Thymus (tissue), 11 donors: ENCODE data around the gene MROH2B. TPM values are rescaled to one million over a fixed set of nuclear protein-coding genes. Genes with fewer than 3 reads are reported as not detected.

Source experiments
- DNase-seq, 9 donors: peaks; one replicate each; pipeline ENCODE4 v3.0.0-alpha.2; 2013; ENCODE audit warnings: low spot score in 9 of 9, low read depth in 6 of 9, missing footprints in 1 of 9
- H3K27ac ChIP-seq, 2 donors: one replicate each; pipeline ENCODE4 v1.5.1; 2013; ENCODE audit warnings: control low read depth in 1 of 2, low read depth in 1 of 2, low read length in 1 of 2, mild to moderate bottlenecking in 1 of 2, moderate library complexity in 1 of 2
- H3K27me3 ChIP-seq, 2 donors: one replicate each; pipeline ENCODE4 v1.5.1; 2013; ENCODE audit warnings: low read length in 1 of 2; ENCODE audit not compliant: control insufficient read depth in 2 of 2, insufficient read depth in 1 of 2
- H3K36me3 ChIP-seq, 2 donors: one replicate each; pipeline ENCODE4 v1.5.1; 2013; ENCODE audit warnings: low read length in 1 of 2, mild to moderate bottlenecking in 1 of 2, moderate library complexity in 1 of 2; ENCODE audit not compliant: control insufficient read depth in 2 of 2, insufficient read depth in 2 of 2
- H3K4me1 ChIP-seq, 2 donors: one replicate each; pipeline ENCODE4 v1.5.1; 2013; ENCODE audit warnings: low read length in 2 of 2; ENCODE audit not compliant: control insufficient read depth in 2 of 2, insufficient read depth in 2 of 2
- H3K4me3 ChIP-seq, 2 donors: one replicate each; pipeline ENCODE4 v1.5.1; 2013; ENCODE audit warnings: low read length in 2 of 2, control low read depth in 1 of 2, mild to moderate bottlenecking in 1 of 2
- H3K9me3 ChIP-seq, 2 donors: one replicate each; pipeline ENCODE4 v1.5.1; 2013; ENCODE audit warnings: low read length in 1 of 2, mild to moderate bottlenecking in 1 of 2; ENCODE audit not compliant: control insufficient read depth in 2 of 2, insufficient read depth in 1 of 2
- WGBS: extraction: QIAGEN DNeasy Blood & Tissue Kit; methylation state at CpG from one replicate; pipeline ENCODE4 v1.1.7; 2013; 5-methylcytosine and 5-hydroxymethylcytosine counted together
- polyA plus RNA-seq: library from polyadenylated mRNA; stranded (reverse); fragments of 200-250 nt; gene quantifications from one replicate; pipeline ENCODE4 v1.2.3, GENCODE V29; 2013
- total RNA-seq: library from RNA; stranded (reverse); fragments of 120-200 nt; gene quantifications from one replicate; pipeline ENCODE4 v1.2.4, GENCODE V29; 2013
- donor health status: healthy.

The MROH2B gene
- total and polyA plus RNA-seq, 2 donors, result 0.05 to 0.09 TPM

DNA sequence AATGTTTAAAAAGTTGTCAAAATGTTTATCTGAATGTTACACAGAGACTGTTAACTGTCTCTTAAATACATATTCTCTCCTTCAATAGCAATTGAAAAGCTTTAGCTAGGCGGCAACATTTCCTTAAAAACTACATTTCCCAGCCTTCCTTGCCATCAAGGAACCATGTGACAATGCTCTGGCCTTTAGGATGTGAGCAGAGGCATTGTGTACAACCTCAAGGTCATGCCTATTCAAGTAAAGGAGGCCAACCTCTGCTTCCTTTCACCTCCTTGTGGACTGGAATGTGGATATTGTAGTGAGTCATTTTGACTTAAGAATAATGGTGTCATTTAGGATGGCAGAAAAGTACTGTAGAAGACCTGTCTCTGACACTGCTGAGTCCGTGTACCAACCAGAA, 23.7 kb upstream of the MROH2B start:
- Histone ChIP-seq H3K27ac (no peak overlapping the region), H3K9me3 (no peaks in the 10 kb centered on the region), H3K27me3 (no peaks in the 10 kb centered on the region), H3K36me3 (no peaks in the 10 kb centered on the region), H3K4me3 (no peak overlapping the region), H3K4me1 (no peaks in the 10 kb centered on the region)
- no peak for DNase-seq
- WGBS, result 89% methylated on average over 2 of the region's 2 CpGs

DNA sequence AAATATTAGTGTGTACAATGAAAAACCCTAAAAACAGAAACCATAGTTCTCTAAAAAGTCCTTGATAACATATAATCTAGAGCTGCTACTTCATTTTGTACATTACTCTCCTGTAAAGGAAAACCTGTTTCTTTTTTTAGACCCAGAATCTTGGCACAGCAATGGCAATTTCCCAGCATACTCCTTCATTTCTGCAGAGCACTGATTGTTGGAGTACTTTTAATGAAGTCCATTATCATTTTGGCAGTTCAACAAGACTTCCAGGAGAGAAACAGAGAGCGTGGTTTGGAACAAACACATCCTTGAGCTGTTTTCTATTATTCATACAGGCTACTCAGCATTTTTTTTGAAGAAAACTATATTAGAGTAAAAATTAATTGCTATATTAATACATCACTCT, 22.7 kb upstream of the MROH2B start:
- DNase-seq, result no peak
- WGBS, result 74% methylated on average over 1 of the region's 1 CpG
- no peaks in the 10 kb centered on the region for H3K4me1 ChIP-seq
- no peak overlapping the region for H3K4me3 ChIP-seq
- H3K27me3 ChIP-seq, result no peaks in the 10 kb centered on the region
- H3K9me3 ChIP-seq, result no peaks in the 10 kb centered on the region
- H3K36me3 ChIP-seq, result no peaks in the 10 kb centered on the region
- H3K27ac ChIP-seq, result no peak overlapping the region

DNA sequence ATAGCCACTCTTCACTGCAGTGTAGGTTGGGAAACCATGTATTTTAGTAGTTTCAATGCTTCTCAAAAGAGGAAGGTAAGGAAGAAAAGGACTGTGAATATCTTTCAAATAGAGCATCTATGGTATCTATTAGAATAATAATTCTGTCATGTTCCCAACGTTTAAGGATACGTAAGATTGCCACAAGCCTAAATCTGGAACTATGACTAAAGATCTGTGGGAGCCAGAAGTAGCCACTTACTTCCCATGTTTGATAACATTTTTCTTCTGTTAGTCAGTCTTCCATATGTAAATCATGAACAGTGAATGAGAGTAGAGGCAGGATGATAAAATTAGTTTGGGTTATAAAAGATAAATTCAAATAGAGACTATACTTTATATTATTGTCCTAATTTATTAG, 16.3 kb upstream of the MROH2B start:
- no peak overlapping the region for H3K4me3 ChIP-seq
- 89% methylated on average over 2 of the region's 2 CpGs for WGBS
- H3K9me3 ChIP-seq, result no peaks in the 10 kb centered on the region
- H3K4me1 ChIP-seq, result no peaks in the 10 kb centered on the region
- H3K36me3 ChIP-seq, result no peaks in the 10 kb centered on the region
- no peak overlapping the region for H3K27ac ChIP-seq
- no peaks in the 10 kb centered on the region for H3K27me3 ChIP-seq
- DNase-seq, result no peak

DNA sequence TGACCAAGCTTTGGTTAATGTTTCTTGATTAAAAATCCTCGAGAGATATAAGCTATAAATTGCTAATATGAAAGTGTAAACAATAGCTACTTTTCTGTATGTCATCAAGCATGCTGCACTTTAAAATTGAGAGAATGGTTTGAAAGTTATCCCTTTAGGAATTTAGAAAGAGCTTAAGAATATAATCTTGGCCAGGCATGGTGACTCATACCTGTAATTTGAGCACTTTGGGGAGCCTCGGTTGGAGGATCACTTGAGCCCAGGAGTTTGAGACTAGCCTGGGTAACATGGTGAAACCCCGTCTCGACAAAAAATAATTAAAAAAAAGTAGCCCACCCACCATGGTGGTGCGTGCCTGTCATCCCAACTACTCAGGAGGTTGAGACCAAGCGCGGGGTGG, 12.2 kb upstream of the MROH2B start:
- H3K4me3 ChIP-seq, result no peak overlapping the region
- H3K27ac ChIP-seq, result no peak overlapping the region
- no peaks in the 10 kb centered on the region for H3K36me3 ChIP-seq
- no peak for DNase-seq
- no peaks in the 10 kb centered on the region for H3K4me1 ChIP-seq
- 93% methylated on average over 7 of the region's 7 CpGs for WGBS
- no peaks in the 10 kb centered on the region for H3K27me3 ChIP-seq
- no peaks in the 10 kb centered on the region for H3K9me3 ChIP-seq

DNA sequence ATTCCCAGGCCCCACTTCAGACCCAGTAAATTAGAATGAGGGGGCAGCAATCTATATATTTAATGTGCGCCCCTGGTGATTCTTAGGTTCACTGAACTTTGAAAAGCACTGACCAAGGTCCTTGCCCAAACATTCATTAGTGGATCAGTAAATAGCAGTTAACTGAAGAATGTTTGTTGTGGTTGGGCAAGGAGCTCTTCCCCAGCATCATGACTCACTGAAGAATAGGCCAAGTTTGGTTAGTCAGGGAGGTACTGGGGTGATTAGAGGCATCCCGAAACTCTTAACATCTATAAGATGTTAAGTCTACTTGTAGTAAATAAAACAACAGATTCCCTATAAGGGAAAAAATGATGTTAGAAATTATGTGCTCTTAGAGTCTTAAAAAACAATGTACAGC, 833 bp upstream of the MROH2B start:
- Histone ChIP-seq H3K9me3 (no peaks in the 10 kb centered on the region), H3K27me3 (no peaks in the 10 kb centered on the region), H3K4me1 (no peaks in the 10 kb centered on the region), H3K27ac (no peak overlapping the region), H3K36me3 (no peaks in the 10 kb centered on the region), H3K4me3 (no peak overlapping the region)
- WGBS, result 96% methylated on average over 2 of the region's 2 CpGs
- DNase-seq, result no peak

DNA sequence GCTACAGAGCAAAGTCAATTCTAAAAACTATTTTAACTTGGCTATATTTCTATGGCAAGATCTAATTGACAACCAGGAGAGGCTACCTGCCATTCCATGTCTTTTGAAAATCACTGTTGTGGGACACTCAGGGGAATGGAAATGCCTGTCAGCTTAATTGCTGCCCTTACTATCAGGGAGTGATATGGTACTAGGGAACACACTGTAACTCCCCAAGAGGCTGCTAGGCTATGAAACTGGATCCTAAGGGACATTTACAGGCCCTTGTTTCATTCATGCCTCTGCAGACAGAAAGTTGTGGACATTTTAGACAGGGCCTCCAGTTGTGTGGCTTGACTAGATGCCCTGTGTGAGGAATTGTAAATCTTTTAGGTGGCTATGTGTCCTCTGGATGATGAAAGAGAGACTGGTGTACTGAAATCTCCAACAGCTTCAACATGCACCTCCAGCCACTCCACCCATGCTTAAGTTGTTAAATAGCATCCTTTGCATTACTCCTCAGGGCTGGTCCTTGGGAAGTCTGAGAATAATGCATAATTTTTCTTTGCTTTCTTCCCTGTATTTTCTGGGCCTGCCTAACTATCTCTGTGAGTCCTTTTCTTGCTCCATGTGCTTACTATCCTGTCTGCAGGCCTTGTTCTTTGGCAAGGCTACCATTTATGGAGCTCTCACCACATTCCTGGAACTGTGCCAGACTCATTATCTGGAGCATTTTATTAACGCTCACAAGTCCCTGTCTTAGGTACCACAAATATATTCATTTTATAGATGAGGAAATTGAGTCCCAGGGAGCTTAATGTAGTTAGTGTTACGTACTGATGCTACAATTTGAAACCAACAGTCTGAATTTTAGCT, 3.2 kb downstream of the MROH2B start:
- no peaks in the 10 kb centered on the region for H3K36me3 ChIP-seq
- WGBS, result 83% methylated on average over 2 of the region's 2 CpGs
- no peaks in the 10 kb centered on the region for H3K27me3 ChIP-seq
- no peaks in the 10 kb centered on the region for H3K9me3 ChIP-seq
- H3K4me1 ChIP-seq, result no peaks in the 10 kb centered on the region
- H3K27ac ChIP-seq, result no peak overlapping the region
- no peak for DNase-seq
- H3K4me3 ChIP-seq, result no peak overlapping the region

DNA sequence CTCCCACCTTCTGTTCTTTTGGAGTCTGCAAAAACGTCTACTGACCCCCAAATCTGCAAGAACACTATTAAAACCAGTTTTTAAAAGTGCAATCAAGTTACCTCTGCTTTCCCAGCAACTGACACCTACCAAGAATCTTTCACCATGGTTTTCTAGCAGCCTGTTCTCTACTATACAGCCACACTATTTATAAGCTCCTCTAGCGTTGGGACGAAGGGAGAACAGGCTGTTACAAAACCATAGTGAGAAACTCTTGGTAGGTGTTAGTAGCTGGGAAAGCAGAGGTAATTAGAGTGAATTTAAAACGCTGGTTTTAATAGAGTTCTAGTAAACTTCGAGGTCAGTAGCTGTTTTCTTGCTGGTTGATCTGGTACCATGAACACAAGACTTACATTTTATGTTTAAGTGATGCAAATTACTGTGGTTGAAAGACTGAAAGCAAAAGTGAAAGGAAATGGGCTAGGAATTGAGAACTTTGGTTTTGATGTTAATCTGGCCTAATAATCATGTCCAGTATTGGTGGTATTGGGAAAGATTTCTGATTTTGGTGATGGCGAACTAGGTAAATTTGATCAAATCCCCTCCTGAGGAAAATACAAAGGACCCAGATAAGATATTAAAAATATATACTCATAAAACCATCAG, 5.3 kb downstream of the MROH2B start:
- H3K27me3 ChIP-seq, result no peaks in the 10 kb centered on the region
- no peak for DNase-seq
- H3K4me3 ChIP-seq, result no peak overlapping the region
- no peaks in the 10 kb centered on the region for H3K9me3 ChIP-seq
- no peaks in the 10 kb centered on the region for H3K36me3 ChIP-seq
- no peak overlapping the region for H3K27ac ChIP-seq
- WGBS, result 62% methylated on average over 6 of the region's 6 CpGs
- H3K4me1 ChIP-seq, result no peaks in the 10 kb centered on the region

DNA sequence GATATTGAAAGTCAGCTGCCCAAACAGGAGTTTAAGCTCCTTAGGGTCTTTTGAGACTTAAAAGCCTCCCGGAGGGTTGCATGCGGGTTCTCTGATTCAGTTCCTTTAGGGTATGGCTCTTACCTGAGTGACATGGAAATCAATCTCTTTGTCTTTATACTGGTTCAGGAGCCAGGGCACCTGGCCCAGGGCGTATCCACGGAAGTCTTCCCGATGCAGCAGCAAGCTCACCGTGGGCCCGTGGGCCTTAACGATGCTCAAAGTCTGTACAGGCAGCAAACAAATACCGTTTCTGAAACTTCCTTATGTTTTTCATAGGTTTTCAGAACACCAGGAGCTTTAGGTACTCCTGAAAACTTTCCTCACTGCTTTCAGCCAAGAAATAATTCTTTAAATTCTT, 13.2 kb downstream of the MROH2B start:
- Histone ChIP-seq H3K27ac (no peak overlapping the region), H3K4me1 (no peaks in the 10 kb centered on the region), H3K9me3 (no peaks in the 10 kb centered on the region), H3K27me3 (no peaks in the 10 kb centered on the region), H3K36me3 (no peaks in the 10 kb centered on the region), H3K4me3 (no peak overlapping the region)
- 96% methylated on average over 9 of the region's 9 CpGs for WGBS
- no peak for DNase-seq

DNA sequence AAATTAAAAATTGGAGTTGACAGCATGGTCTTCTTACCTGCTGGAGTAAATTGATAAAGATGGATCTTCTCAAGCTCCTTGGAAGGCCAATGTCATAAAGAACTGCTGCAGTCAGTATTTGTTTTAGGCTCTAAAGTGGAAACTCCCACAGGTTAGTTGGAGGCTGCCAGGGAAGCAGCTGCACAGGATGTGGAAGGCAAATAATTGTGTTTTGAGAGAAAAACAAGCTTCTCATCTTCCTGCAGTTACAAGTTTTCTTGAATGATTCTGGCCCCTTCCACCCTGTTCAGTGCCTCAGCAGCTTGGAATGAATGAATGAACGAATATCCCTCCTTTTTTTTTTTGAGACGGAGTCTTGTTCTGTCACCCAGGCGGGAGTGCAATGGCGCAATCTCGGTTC, 13.9 kb downstream of the MROH2B start:
- Histone ChIP-seq H3K27ac (no peak overlapping the region), H3K36me3 (no peaks in the 10 kb centered on the region), H3K4me1 (no peaks in the 10 kb centered on the region), H3K9me3 (no peaks in the 10 kb centered on the region), H3K27me3 (no peaks in the 10 kb centered on the region), H3K4me3 (no peak overlapping the region)
- 97% methylated on average over 5 of the region's 5 CpGs for WGBS
- DNase-seq, result no peak
